GM11168 (cell line): Measurements from ENCODE around the gene DTNBP1.

ENCODE experiments used
- in situ Hi-C: fragments of 300-500 bp; cut with MboI; formaldehyde crosslinking; loops from one replicate; pipeline ENCODE4 v1.12.0; 2022; ENCODE audit warnings: low sequenced_read_pairs; ENCODE audit not compliant: unreplicated experiment

DTNBP1 gene

GRCh38 chr6:15520626-15521203, 142.1 kb downstream of the DTNBP1 start:
- in situ Hi-C loops: no loop called here

GRCh38 chr6:15519681-15520080, 143.1 kb downstream of the DTNBP1 start:
- in situ Hi-C loops: no loop called here

GRCh38 chr6:15518878-15519277, 143.9 kb downstream of the DTNBP1 start:
- in situ Hi-C loops: no loop called here

- in situ Hi-C loops: no loop called here
These were observed 144.8 kb downstream of the DTNBP1 start for GRCh38 chr6:15518057-15518456.

GRCh38 chr6:15517600-15517999, 145.2 kb downstream of the DTNBP1 start:
- in situ Hi-C loops: no loop called here

- in situ Hi-C loops: no loop called here
These were observed 145.8 kb downstream of the DTNBP1 start for GRCh38 chr6:15516923-15517560.

- in situ Hi-C loops: no loop called here
These were observed 146.4 kb downstream of the DTNBP1 start for GRCh38 chr6:15516378-15516777.

GRCh38 chr6:15515660-15516375, 147.0 kb downstream of the DTNBP1 start:
- in situ Hi-C loops: no loop called here

GRCh38 chr6:15515226-15515625, 147.6 kb downstream of the DTNBP1 start:
- in situ Hi-C loops: no loop called here

GRCh38 chr6:15513801-15514711, 148.8 kb downstream of the DTNBP1 start:
- in situ Hi-C loops: no loop called here

- in situ Hi-C loops: no loop called here
These were observed 149.6 kb downstream of the DTNBP1 start for GRCh38 chr6:15513131-15513771.

- in situ Hi-C loops: no loop called here
These were observed 150.1 kb downstream of the DTNBP1 start for GRCh38 chr6:15512721-15513120.

- in situ Hi-C loops: no loop called here
These were observed 150.7 kb downstream of the DTNBP1 start for GRCh38 chr6:15512126-15512525.

- in situ Hi-C loops: no loop called here
These were observed 151.3 kb downstream of the DTNBP1 start for GRCh38 chr6:15511248-15512125.

GRCh38 chr6:15510536-15511247, 152.1 kb downstream of the DTNBP1 start:
- in situ Hi-C loops: no loop called here

- in situ Hi-C loops: no loop called here
These were observed 152.7 kb downstream of the DTNBP1 start for GRCh38 chr6:15510121-15510520.

- in situ Hi-C loops: no loop called here
These were observed 153.4 kb downstream of the DTNBP1 start for GRCh38 chr6:15509335-15509933.

- in situ Hi-C loops: no loop called here
These were observed 153.9 kb downstream of the DTNBP1 start for GRCh38 chr6:15508931-15509330.
